Kidney tubule cell (primary cell): Measurements from ENCODE around the gene TET3.

Experiments
- DNase-seq: peaks from one replicate; pipeline ENCODE4 v3.0.0-alpha.2; 2018; ENCODE audit warnings: low spot score

TET3 gene

GRCh38 chr2:73987109-73987947, 2.6 kb downstream of the TET3 start:
- peak; percentile 38 for DNase-seq

- no peak for DNase-seq
Observed at GRCh38 chr2:73987948-73988700, 3.4 kb downstream of the TET3 start.

- no peak for DNase-seq
Observed at GRCh38 chr2:73989972-73990371, 5.3 kb downstream of the TET3 start.

- DNase-seq, result no peak
Observed at GRCh38 chr2:73990531-73990930, 5.8 kb downstream of the TET3 start.

- DNase-seq, result no peak
Observed at GRCh38 chr2:73992036-73992435, 7.3 kb downstream of the TET3 start.

GRCh38 chr2:73993376-73993775, 8.7 kb downstream of the TET3 start:
- peak; percentile 30 for DNase-seq

- DNase-seq, result no peak
Observed at GRCh38 chr2:73993778-73994177, 9.1 kb downstream of the TET3 start.

- no peak for DNase-seq
Observed at GRCh38 chr2:73994178-73994831, 9.6 kb downstream of the TET3 start.

GRCh38 chr2:73995810-73996209, 11.1 kb downstream of the TET3 start:
- no peak for DNase-seq

GRCh38 chr2:73997813-73998212, 13.1 kb downstream of the TET3 start:
- DNase-seq, result no peak

- DNase-seq, result no peak
Observed at GRCh38 chr2:73998451-73998850, 13.7 kb downstream of the TET3 start.

- no peak for DNase-seq
Observed at GRCh38 chr2:73998933-73999332, 14.2 kb downstream of the TET3 start.

- peak; percentile 66 for DNase-seq
Observed at GRCh38 chr2:73999881-74000597, 15.3 kb downstream of the TET3 start.

- no peak for DNase-seq
Observed at GRCh38 chr2:74000666-74001065, 16.0 kb downstream of the TET3 start.

GRCh38 chr2:74001121-74001520, 16.4 kb downstream of the TET3 start:
- DNase-seq, result peak; percentile 78

- DNase-seq, result peak; percentile 24
Observed at GRCh38 chr2:74001781-74002504, 17.2 kb downstream of the TET3 start.

- DNase-seq, result peak; percentile 80
Observed at GRCh38 chr2:74002505-74003421, 18.1 kb downstream of the TET3 start.

- peak; percentile 39 for DNase-seq
Observed at GRCh38 chr2:74003494-74004211, 18.9 kb downstream of the TET3 start.
